ENCODE results near the gene ASXL1.

ASXL1 gene

DNA sequence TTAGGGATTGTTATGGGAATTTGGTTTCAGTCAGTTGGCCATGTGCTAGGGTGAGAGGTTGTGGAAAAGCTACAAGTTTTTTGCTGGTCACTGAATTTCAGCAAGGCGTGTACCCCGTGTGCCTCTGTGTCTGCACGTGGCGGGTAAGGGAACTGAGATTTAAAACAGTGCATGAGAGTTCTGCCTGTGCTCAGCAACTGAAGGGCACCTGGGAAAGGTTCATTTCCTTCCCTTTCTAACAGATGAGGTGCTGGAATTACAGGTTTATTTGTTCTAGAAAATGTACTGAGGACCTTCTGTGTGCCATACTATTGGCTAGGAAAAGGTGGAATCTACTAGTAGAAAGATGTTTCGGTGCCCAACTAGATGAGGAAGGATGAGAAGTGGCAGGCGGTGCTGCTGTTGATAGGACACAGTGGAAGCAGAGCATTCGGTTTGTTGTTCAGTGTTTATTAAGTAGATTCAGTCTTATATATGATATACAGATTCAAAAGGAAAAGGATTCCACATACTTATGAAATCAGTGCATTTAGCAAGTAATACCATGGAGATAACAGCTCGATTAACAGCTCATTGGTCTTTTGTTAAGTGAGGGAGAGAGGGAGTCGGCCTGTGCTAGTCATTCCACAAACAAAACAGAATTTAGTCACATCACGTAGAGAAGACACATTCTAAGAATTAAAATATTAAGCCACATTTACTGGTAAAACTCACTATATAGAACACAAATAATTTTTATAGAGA lies 84.7 kb downstream of the ASXL1 start:
- FAIRE-seq, result no peak

DNA sequence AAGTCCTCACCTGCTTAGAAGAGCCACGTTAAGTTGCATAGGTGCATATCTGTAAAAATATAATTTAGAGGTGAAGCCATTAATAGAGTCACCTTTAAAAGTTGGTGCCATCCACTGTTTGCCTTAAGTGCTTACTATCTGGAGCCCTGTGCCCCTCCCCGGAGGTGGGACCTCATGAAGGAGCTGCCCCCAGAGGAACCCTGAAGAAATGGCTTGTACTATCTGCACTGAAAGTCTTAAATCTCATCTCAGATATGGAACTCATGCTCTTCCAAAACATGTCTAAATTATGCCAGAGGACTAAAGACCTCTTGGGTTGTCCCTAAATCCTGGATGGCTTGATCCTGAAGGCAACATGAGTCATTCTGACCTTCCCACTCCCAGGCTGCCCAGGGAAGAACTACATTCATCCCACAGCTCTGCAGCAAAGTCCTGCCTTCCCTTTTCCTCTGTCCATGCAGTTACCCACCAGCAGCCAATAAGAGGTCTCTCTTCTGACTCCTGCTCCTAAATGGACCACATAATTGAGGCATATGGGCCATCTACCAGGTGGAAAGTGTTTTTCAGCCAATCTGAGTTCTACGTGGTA lies 85.3 kb downstream of the ASXL1 start:
- no peak for FAIRE-seq

DNA sequence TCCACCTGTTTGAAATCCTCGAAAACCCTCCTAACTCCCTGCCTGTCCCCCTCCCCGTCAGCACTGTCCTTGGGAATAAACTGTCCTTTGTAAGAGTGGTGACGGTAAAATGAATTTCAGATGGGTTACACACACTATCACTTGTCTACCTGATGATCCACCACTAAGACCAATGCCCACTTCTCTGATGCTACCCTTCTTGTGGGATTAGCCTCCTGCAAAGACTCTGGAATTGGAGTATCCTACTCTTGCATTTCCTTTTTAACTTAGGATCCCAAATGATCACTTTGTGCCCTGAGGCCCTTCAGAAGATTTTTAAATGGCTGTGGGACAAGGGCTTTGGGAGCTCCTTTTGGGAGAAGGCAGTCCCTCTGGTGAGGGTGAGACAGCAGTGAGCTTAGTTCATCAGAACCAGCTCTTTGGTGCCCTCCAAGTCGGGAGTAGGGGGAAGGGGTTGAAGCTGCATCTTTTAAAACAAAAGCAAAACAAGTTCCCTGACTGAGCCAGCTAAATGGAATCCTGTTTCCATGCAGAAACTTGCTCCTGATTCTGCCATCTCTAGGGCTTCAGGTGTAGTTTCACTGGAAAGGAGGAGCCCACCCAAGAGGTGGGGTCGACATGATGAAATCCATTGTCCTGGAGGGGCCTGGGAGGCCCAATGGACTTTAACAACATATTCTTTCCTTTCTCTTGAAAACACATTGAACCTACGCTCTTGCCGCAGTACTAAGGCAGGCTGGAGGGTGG lies 86.5 kb downstream of the ASXL1 start:
- FAIRE-seq, result no peak

DNA sequence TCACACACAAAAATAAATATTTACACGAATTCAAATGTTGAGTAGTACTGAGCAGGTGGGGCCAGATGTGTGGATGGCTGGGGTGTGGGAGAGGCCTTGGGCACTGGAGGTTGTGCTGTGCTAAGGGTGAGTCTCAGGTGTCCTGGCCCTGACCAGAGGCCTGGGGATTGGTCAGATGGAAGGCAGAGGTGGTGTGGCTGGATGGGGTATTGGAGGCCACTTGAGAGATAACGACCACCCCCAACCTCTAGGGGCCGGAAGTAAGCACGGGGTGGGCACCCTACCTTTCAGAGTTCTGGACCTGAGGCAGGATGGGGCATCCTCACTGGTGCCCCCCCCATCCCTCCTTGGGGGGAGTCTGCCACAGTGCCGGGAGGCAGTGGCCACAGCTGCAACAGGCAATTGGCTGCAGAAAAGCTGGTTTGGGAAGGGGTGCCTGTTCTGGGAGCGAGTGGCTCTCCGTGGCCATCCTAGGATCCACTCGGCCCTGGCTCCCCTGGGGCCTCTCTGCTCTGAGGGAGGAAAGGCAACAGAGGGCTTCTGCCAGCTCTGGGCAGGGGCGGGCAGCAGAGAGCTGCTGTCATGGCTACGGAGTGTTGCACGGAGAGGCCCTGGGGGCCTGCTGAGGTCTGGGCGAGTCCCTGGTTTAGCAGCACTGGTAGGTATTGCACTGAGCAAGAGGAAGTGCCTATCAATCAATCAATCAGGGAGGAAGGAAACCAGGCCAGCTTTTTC lies 87.6 kb downstream of the ASXL1 start:
- FAIRE-seq, result no peak

DNA sequence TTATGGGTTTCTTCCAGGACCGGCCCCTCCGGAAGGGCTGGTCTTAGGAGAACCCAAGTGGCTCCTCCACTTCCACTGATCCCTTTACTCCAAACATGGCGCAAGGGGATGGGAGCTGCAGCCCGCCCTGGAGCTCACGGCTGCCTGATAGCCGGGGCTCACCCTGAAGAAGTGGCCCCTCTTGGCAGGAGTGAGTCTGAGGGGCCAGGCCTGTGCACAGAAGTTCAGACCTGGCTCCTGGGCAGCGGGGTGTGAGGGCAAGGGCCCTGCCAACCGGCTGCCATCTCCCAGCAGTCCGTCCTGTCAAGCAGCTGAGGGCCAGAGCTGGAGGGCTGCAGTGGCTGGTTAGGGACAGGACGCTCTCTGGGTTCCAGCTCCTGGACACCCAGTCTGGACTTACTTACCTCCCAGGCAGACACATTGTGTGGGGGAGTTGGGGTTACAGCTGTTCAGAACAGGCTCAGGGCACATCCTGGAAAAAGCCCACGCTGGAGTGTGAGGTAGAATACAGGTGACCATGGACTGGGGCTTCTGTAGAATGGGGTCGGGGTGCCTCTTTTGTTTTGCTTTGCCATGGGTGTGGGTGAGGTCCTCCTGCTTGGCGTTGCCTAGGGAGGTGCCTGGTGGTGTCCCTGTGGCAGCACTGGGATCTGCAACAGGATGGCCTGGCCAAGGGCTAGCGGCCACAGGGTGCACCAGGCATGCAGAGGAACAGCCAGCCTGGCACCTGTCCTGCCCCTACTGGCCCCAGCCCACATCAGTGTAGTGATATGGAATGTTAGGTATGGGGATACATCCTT lies 88.4 kb downstream of the ASXL1 start:
- FAIRE-seq, result no peak

DNA sequence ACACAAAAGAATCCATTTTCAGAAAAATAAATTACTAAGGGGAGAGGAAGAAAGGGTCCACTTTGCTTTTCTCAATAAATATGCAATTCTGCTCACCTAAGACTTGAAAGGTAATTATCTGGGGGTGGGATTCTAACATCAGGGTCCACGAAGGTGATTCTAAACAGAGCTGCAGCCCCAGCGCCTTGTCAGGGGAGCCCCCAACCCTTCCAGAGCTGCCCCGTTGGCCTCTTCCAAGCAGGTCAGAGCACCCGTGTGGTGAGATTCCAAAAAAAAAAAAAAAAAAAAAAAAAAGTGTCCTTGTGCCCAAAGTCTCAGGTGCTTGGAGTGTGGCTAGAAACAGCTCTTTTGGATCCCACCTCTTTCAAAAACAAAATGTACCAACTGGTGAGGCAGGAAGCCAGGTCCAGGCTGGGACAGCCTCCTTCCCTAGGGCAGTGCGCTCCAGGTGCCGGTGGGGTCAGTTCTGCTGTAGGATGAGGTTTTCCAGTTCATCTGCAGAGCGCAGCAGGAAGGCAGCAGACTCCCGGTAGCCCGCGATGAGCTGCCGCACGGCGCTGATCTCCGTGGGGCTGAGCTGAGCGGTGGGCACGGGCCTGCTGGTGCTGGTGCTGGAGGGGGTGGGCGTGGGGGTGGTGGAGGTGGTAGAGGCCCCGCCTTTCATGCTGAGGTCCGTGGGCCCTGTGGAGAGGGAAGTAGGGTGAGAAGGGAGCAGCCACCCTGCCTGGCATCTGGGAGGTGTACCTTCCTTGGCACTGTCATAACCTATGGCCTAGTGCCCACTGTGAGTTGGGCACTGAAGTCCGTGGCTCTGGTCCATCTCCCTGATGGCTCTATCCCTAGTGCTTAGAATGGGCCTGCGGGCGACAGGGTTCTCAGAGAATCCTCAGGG lies 89.3 kb downstream of the ASXL1 start:
- FAIRE-seq, result no peak

DNA sequence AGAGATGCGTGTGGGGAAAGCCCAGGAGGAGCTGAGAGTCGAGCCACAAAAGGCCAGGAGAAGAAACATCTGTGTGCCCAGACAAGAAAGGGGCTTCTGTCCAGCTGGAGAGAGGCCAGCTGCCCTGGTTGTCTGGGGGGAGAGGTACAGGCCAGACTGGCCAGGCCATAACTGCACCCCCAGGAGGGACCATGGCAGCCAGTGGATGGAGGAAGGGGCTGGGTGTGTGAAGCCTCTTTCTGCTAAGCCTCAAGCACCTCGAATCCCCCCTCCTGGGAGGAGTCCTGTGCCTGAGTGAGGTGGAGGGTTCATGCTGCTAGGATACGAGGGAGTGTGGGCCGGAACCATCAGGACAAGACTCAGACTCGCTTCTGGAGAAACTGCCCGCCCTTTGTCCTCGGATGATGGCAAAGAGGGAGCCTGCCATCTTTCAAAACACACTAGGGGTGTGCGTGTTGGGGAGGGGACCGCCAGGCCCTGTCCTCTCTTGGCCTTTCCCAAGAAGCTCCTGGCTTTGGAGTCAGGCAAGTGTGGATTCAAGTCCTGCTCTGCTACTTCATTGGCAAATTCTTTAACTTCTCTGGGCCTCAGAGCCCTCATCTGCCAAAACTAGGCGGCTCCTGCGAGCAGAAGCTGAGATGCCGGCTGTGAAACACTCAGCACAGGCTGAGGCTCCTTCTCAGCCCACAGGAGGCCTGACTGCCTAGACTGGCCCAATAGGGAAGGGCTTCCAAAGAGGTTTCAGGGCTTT lies 90.3 kb downstream of the ASXL1 start:
- FAIRE-seq, result no peak

DNA sequence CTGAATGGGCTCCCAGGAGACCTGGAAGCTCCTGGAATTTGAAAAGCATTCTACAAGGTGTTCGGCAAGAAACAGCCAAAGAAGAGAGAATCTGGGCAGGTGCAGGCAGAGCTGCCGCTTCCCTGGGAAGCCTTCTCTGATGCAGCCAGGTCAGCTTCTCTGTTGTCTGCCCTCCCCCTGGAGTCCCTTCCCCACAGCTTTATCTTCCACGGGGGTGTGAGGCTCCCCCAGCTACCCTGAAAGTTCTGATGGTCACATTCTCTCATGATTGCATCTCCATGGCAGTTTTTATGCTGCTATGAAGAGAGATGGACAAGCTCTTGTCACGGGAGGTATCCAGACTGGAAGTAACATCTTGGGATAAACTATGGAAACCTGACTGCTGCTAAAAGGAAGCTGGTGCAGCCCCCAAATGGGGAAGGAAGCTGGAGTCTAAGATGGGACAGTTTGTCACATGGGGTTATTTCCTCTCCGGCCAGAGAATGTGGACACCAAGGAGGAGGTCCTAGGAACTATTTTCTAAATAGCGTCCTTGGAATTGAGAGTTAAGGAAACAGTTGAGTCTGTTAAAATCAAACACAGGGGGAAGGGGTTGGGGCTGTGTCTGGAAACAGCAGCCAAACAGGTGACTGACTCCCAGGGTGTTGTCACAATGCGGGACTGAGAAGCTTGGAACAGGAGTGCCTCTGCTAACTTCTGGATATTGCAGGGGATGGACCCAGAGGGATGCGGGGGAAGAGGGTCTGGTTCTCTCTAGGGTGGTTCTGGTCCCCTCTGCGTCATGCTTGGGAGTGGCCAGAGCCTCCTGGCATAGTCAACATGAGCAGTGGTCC lies 91.1 kb downstream of the ASXL1 start:
- FAIRE-seq, result no peak

DNA sequence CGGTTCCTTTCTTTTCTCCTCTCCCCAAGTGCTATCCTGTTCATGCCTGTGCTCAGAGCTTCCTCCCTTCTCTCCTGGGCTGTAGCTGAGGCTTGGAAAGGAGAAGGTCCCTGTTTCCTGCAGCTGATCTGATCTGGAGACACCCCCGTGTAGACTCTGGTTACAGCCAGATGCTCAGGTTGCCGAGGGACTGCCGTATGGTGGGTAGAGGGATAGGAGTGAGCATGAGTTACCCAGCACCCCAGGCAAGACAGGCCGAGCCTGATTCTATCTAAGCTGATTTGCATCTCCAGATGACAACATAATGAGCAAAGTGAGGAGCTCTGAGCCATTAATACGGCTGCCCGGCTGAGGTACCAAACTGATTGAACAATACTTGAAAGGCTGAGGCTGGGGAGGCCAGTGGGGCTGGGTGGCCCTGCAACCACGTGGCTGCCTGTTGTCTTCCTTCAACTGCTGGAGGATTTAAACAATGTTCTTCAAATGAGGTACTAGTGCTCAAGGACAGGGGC lies 91.8 kb downstream of the ASXL1 start:
- no peak for FAIRE-seq

DNA sequence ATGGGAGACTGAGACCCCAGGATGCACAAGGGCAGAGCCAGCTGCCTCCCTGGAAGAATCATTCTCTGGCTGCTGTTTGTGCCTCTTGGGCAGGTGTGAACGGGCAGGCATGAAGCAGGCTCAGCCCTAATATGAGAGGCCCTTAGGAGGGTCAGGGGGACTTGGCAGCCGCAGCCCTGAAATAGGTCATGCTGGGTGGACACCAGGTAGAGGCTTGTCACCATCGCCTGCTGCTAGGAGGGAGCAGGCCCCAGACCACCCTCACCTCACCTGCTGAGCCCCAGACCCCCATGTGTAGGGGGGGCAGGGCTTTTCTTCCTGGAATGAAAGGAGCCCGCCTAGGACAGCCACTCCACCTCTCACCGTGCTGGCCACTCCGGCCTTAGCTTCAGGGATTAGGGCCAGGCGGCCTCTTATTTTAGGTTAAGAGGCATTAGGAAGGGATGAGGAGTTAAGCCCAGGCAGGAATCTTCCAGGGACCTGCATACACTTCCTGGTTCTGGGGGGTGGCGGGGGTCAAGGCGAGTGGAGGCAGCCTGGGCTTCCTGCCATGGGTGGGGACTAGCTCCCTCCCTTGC lies 92.4 kb downstream of the ASXL1 start:
- FAIRE-seq, result no peak

DNA sequence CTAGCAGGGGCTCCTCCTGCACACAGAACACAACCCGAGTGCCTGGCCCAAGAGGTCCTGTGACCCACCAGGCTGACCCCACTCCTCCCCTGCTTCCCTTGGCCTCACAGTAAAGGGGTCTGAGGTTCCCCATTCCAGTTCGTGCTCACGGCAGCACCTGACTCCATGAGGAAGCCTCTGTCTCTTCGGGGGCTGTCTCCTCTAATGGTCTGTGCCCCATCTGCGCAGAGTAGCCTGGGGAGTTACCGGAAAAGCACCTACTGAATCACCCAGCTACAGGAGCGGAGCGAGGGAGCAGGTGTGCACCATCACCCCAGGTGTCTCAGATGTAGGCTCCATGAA lies 93.2 kb downstream of the ASXL1 start:
- no peak for FAIRE-seq

DNA sequence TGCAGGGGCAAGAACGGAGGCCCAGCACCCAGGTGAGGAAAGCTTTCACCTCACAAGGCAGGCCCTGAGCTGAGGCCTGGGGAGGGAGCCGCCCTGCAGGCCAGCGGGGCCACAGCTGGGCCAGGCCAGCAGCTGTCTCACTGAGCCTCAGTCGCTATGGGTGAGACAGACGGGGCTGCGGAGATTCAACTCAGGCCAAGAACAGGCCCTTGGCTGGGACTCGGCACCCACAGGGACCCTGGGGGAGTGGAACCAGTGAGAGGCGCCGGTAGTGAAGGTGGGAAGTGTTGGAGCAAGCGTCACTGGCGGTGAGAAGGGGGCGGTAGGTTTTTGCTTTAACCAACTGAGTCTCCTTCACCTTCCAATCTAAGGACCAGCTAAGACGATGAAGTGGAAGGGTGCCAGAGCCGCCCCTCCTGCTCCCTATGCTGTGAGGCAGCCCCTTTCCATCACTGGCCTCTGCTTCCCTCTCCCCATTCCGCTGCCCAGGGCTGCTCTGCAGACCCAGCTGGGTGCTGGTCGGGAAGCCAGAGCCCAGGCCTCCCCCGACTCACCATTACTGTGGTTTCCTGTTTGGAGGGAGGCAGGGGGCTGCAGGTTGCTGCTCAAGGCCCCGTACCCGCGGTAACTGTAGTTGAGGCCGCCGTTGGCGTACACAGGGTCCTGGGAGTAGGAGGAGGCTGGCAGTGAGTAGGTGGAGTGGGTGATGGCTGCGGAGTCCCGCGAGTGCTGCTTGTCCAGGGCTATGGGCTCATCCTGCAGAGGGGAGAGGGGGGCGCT lies 93.7 kb downstream of the ASXL1 start:
- FAIRE-seq, result no peak

DNA sequence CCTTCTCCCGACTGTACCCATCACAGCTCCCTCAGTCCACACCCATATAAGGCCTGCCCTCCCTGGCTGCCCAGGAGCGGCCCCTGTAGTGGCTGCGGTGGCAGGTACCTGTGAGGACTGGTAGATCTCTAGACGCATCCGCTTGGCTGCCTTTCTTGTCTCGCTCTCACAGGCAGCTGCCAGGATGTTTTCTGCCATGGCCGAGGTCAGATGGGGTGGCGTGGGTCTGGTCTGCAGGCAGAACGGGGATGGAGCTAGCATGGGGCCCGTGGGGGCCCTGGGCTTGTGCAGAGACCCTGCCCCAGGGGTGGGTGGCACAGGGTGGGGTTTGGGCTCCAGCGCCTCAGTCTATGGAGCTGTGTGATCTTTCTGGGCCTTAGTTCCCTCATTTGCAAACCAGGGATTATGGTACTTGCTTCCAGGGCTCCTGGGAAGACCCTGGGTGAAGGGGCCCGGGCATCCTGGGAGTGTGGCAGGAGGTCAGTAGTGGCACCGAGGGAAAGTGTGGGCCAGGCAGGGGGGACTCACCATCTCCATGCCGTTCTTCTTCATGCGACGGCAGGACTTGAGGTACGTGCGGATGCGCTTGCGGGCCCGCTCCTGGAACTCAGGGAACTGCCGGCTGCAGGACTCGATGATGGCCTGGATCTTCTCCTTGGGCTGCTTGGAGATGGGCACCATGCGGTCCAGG lies 94.8 kb downstream of the ASXL1 start:
- FAIRE-seq, result no peak

DNA sequence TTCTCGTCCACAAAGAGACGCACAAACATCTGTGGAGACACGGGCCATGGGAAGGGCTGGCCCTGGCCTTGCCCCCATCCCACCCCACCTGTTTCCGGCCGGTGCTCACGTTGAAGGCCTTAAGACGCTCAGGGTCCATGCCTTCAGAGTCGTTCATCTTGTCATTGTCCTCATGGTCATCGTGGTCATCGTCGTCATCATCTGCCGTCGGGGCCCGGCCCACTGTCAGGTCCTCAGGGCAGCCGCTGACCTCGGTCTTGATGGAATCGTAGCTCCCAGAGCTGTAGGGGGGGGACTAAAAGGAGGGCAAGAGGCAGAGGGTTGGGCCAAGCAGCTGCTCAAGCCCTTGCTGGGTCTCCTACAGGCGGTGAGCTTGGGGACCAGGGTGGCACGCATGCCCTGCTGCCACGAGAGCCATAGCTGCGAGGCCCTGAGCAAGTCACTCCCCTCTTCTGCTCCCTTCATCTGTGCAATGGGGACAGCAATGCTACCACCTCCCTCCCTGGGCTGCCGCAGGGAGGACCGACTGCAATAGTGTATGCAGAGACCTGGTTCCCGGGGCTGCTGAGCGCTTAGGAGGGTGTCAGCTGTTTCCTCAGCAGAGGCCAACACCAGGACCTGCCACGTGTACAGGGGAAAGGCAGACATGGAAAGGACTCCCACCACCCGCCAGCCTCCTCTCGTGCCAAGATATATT lies 95.5 kb downstream of the ASXL1 start:
- no peak for FAIRE-seq

DNA sequence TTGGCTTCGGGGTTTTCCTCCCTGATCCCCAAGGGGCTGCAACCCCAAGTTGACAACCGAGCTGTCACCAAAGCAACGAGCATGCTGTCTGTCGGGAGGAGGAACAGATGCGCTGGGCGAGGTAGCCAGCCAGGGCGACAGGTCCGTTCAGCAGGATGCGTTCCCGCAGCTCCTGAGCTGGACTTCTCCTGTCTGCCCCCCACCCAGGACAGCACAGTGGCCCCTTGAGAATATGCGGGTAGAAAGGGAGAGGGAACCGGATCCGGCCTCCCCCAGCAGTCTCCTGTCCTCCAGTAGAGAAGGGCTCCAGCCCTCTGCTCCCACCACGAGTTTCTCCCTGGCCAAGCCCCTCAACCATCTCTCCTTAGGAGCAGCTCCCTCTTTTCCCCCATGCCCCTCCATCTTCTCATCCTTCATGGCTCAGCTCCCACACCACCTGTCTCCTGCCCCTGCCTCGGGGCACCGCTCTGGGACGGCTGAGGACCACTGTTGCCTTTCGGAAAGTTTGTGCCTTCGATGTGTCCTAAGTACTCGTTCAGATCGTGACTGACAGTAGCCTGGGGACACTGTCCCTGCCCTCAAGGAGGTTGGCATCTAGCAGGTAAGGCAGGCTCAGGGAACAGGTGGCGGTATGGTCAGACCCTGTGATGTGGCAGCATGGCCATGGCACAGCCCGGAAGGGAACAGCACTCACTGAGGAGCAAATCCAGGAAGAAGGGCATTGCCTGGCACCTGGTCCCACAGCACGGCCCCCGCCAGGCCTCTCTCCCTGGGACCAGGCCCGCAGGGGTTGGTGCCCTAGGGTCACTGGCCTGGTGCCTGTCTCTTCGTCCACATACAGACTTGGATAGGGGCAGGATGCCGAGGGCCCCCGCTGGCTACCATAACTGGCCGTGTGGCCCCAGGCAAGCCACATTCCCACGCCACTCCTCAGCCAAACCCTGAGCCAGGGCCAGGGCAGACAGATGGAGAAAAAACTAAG lies 96.3 kb downstream of the ASXL1 start:
- FAIRE-seq, result no peak

All from islet of Langerhans (tissue), 1 donor.